ENCODE data around the gene RFC5.
"Not testable (repeated sequence)": the region's sequence is repeated elsewhere in the genome, so short reads cannot be mapped to it uniquely, and the experiment has no call there.

RFC5 gene

DNA sequence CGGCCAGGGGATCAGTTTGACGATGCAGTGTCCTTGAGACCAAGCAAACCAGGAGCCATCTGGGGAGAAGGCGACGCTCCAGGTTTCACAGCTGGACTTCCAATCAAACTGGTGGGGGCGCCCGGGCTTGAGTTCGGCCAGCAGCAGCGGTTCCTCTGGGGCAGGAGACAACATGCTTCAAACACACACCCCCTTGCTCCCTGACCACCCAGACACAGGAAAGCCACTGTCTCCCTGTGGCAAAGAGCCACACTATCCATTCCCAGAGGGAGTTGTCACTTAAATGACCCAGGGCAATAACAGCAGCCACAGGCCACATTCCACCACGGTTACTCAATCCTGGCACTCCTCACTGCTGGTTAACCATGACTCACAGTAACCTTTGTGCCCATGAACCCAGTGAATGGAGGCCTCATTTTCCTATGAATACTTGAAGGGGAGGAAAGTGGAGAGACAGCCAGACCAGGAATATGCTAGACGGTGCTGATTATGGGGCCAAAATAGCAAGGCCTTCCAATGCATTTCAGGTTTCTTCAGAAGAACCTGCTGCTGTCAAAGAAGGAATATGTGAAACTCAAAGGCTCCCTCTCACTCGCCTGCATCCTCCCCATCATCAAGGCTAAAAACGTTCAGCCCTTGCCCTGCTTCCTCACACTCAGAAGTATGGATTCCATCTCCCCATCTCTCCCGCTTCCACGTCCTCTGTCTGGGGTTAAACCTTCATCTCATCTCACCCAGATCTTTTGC is 36.0 kb downstream of the RFC5 start:
- DNase-seq (ENCODE audit: low read depth in 2 of 2): no peak

DNA sequence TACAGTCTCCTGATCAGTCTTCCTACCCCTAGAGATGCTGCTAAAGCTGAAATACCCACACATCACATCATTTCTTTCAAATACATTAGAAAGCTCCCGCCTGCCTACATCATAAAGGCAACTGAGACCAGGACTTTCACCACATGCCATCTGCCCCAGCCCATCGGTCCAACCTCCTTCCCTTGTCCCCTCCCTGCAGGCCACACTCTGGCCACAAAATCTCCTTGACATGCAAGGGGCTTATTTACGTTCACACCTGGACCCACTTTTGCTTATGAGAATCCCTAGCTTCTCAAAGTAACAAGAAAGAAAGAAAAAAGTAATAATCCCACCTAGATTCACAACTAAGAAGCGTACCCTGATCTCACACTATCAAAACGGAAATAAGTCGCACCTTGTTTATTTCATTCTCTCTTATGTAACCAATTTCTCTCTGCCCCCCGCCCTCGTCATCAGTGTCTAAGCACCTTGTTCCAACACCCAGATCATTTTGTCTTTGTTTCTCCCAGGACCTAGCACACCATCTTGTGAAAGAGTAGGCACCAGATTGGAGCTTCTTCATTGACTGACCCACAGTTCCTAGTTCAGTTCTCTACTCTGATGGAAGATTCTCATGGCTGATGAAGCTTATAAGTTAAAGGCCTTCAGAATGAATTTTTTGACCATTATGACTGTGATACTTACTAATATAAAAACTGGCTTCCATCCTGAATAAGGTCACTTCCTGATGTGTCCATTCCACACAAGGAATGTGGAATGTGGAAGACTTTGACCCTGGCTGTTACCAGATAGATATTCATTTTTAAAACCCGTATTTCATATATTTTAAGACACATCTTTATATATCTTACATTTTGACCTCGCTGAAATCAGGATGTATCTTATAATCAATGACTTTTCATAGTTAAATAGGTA is 36.8 kb downstream of the RFC5 start:
- no peak for DNase-seq (ENCODE audit: low read depth in 2 of 2)

DNA sequence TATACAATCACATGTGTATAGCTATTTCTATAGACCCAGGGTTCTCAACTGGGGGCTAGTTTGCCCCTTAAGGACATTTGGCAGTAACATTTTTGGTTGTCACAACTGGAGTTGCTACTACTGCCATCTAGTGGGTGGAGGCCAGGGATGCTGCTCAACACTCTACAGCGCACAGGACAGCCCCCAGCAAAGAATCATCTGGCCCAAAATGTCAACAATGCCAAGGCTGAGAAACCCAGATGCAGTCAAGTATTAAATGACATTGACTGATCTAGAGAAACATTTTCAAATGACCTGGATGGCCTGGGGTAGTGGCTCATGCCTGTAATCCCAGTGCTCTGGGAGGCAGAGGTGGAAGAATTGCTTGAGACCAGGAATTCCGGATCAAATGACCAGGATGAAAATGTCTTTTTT is 38.6 kb downstream of the RFC5 start:
- peak; percentile 36 to 40 for DNase-seq (ENCODE audit: low read depth in 2 of 2)

DNA sequence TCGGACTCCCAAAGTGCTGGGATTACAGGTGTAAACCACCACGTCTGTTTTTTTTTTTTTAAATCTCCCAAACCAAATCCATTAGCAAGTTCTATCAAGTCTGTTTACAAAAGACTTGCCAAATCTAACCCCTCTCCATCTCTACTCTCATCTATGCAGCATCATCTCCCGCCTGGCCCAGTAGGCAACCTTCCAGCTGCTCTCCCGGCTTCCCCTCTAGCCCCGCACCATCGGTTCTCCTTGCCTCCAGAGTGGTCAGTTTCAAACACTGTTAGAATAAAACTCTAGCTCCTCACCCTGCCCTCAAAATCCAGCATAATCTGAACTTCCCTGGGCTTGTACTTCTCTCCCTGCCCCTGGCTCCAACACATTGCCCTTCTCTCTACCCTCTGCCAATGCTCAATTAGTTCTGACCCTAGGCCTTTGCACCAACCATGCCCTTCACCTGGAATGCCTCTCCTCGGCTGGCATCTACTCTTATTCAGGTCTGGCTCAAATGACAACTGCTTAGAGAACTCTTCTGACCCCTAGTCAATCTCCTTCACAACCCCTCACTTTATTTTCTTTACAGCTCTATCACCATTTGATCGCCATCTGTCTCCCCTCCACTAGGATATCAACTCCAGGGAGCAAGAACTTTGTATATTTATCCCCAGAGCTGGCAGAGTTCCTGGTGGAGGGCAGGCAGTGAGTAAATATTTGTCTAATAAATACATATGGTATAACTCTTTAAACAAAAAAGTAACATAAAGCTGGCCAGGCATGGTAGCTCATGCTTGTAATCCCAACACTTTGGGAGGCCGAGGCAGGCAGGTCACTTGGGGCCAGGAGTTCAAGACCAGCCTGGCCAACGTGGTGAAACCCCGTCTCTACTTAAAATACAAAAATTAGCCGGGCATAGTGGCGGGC is 39.6 kb downstream of the RFC5 start:
- no peak for DNase-seq (ENCODE audit: low read depth in 2 of 2)

GRCh38 chr12:118058227-118058626 is 41.7 kb downstream of the RFC5 start:
- no peak for DNase-seq (ENCODE audit: low read depth in 2 of 2)

DNA sequence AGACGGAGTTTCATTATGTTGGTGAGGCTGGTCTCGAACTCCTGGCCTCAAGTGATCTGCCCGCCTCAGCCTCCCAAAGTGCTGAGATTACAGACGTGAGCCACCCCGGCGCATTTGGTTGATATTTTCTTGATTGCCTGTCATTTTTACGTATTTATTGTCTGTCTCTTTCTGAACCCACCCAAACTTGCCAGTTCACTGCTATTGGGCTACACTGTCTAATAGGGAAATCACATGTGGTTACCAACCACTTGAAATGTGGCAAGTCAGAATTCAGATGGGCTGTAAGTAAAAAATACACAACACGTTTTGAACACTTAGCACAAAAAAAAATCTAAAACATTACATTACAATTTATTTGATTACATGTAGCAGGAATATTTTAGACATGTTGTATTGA is 42.4 kb downstream of the RFC5 start:
- no peak for DNase-seq (ENCODE audit: low read depth in 2 of 2)

DNA sequence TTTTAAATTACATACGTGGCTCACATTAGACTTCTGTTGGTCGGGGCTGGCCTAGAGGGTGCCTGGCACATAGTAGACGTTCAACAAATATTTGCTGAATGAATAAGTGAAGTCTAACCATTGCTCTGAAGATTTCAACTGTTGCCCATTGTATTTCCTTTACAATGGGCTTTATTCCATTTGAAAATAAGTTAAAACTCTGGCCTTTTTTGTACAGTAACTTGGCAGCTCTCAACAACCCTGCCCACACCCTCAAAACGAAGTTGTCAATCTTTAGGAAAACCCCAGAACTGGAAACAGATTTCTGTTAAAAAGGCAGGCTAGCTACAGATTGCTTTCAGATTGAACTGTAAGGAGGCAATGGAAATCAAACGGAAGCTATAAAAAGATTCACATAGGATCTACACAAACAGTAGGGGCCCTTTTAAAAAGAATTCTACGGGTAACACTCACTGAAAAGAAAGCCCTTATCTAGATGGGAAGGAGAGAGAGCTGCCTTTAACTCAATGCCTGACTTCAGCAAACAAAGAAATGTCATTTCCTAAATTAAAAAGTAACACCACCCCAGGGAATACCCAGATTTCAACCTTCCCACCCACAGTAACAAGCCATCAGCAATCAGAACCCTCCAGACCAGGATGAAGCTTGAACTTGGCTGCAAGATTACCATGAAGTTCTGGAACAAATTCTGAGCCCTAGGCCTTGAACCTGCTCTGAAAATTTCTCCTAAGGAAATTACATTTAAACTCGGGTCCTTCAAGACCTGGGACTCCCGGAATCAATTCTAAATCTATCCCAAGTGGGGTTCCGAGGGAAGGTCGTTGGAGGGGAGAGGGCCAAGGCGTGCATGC is 43.1 kb downstream of the RFC5 start:
- no peak for DNase-seq (ENCODE audit: low read depth in 2 of 2)

DNA sequence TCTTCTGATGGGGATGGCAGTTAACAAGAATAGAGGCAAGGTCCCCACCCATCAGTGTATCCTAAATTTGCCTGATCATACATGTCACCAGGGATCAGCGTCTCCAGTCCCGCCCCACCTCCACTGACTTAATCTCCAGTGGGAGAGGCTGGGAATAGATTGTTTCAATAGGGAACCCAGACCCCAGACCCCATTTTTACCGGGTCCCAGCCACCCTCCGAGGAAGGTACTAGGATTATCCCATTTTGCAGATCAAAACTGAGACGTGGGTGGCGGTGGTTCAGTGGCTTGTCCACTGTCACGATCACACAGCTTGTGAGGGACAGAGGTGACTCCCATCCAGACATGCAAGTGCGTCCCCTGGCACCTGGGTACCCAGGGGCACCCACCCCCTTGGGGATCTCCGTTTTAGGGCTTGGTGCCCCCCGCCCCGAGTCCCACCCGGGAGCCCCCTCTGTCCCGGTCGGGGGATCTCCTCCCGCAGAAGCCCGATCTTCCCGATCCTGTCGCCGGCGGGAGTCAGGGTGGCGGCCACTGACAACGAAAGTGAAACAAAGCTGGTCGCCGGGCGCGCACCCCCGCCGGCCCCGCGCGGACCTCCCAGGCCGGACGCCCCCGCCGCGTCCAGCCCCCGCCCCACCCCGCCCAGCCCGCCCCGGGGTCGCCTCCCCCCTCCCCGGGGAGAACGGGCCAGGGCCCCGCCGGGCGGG is 44.0 kb downstream of the RFC5 start:
- DNase-seq (ENCODE audit: low read depth in 2 of 2): no peak

- peak; percentile 27 to 39 for DNase-seq (ENCODE audit: low read depth in 2 of 2)
Observed at GRCh38 chr12:118061011-118061872, 44.7 kb downstream of the RFC5 start, which contains the start of gene WSB2. WSB2 (minus strand) TSS chr12:118061179; CDS start chr12:118061048, 131 bp downstream.

GRCh38 chr12:118061873-118062843 is 45.7 kb downstream of the RFC5 start:
- no peak for DNase-seq (ENCODE audit: low read depth in 2 of 2)

DNA sequence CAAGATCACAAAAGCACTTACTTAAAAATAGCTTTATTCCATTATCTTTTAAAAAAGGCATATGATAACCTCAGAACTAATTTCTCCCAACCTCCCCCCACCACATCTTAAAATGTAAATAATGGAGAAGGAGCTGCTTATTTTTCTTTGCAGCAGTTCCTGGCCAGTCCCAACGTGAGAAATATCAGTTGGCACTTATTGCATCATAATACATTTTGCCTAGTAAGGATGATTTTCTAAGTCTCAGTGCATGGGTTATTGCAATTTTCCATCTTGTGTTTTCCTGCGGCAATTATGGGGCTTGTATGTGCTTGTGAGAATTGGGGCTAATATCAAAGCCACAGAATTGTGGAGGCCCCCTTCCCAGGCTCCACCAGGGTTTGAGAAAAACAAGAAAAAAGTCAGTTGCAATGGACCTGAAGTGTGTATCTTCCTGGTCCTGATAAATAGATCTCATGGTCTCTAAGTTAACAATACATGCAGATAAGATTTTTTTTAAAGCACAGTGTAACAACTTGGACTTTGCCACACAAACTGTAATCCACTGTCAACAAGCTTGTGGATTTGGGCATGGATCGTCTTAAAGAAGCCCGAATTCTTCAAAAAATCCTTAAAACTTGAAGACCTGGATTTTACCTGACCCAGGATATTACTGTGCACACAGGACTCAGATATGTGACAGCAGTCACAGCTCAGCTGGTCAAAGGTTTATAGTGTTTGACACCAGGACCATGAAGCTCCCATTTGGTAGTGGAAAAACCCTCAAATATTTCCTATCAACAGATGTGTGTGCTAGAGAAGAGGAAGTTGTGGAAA is 47.3 kb downstream of the RFC5 start:
- DNase-seq (ENCODE audit: low read depth in 2 of 2): no peak

DNA sequence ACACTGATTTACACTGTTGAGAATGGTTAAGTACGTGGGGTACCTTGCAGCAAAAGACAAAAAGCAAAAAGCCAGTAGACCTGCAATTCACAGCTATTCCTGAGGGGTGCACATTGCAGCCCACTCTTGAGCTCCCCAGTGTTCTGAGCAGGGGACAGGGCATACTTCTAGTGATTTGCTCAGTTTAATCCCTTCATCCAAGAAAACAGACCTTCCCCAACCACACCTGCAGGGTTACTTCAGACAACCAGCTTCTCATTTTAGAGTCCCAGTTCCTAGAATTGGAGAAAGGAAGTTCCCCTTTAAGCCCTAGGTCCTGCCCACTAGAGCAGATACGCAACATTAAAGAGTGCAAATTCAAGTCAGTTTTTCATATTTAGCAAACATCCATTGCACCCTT is 48.1 kb downstream of the RFC5 start:
- no peak for DNase-seq (ENCODE audit: low read depth in 2 of 2)

DNA sequence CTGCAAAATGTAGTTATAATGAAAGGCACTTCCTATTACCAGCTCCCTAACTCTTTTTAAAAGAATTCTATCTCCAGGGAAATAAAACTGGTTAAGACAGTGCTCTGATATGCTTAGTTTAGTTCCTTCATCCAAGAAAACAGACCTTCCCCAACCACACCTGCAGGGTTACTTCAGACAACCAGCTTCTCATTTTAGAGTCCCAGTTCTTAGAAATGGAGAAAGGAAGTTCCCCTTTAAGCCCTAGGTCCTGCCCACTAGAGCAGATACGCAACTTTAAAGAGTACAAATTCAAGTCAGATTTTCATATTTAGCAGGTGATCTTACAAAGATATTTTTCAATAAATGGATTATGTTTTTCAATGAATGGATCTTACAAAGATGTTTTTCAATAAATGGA is 48.9 kb downstream of the RFC5 start:
- DNase-seq (ENCODE audit: low read depth in 2 of 2): no peak

DNA sequence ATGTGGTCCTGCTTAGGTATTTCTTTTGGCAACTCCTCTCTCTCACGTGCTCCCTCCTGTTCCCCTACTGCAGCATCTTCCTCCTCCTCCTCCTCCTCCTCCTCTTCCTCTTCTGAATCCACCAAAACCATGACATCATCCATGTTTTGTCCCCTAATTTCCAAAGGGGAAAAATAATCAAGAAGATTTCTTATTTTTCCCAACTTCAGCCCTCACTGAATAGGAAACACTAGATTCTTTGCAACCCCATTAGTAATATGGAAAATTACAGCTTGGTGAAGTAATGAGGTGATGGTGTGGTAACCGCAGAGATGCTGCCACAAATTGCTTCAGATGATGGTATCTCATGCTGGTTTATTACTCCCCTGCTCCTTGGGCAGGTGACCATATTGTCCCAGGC is 51.9 kb downstream of the RFC5 start:
- DNase-seq (ENCODE audit: low read depth in 2 of 2): no peak

DNA sequence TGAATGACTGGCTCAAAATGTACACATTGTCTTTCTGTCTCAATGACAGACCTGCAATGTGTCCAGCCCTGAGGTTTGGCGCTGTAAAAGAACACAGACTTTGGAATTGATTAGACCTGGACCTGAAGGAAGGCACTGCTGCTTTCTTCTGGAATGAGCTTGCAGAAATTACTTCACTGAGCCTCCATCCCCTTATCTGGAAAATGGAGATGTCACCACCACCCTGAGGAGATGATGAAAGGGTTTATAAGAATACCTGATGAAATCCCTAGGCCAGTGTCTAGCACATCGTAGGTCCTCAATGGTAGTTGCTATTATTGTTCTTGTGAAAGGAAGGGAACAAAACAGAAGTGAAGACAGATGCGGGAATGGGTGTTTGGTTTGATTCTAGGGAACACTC is 54.1 kb downstream of the RFC5 start:
- no peak for DNase-seq (ENCODE audit: low read depth in 2 of 2)

DNA sequence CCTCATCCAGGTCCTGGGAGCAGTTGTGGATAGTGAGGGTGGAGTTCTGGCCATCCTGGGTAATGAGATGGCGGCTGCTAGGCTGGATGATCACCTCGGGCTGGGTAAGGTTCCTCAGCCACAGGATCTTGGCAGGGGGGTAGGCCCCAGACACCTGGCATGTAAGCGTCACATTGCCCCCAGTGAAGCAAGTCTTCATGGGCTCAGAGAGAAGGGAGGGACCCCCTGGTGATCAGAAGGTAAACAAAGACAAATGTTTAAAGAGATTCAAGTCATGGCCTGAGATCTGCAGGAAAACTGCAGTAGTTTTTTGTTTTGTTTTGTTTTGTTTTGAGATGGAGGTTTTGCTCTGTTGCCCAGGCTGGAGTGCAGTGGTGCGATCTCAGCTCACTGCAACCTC is 57.3 kb downstream of the RFC5 start:
- no peak for DNase-seq (ENCODE audit: low read depth in 2 of 2)

DNA sequence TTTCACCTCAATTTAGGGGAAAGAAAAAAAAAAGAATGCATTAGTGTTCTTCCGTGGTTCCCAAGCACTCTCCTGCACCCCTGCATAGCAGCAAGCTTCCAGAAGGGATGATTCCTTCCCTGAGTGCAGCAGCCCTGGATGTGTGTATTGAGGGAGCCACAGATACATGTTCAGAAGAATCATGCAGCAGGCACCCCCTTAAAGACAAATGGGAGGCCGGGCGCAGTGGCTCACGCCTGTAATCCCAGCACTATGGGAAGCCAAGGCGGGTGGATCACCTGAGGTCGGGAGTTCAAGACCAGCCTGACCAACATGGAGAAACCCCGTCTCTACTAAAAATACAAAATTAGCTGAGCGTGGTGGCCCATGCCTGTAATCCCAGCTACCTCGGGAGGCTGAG is 65.0 kb downstream of the RFC5 start:
- DNase-seq (ENCODE audit: low read depth in 2 of 2): not testable (repeated sequence)
